Mucosa of stomach (tissue), 1 donor: ENCODE data around the gene IL32.

Experiments
- H3K27me3 ChIP-seq: one replicate; pipeline ENCODE4 v1.7.0; 2013; ENCODE audit warnings: mild to moderate bottlenecking, low read length; ENCODE audit not compliant: control insufficient read depth, insufficient read depth
- H3K36me3 ChIP-seq: one replicate; pipeline ENCODE4 v1.7.0; 2013; ENCODE audit warnings: low read length; ENCODE audit not compliant: control insufficient read depth, insufficient read depth
- H3K4me1 ChIP-seq: one replicate; pipeline ENCODE4 v1.7.0; 2013; ENCODE audit warnings: mild to moderate bottlenecking, low read length; ENCODE audit not compliant: control insufficient read depth, insufficient read depth
- H3K4me3 ChIP-seq: one replicate; pipeline ENCODE4 v1.7.0; 2013; ENCODE audit warnings: low read length
- H3K9ac ChIP-seq: one replicate; pipeline ENCODE4 v1.7.0; 2013; ENCODE audit warnings: mild to moderate bottlenecking, low read length, moderate library complexity
- H3K9me3 ChIP-seq: one replicate; pipeline ENCODE4 v1.7.0; 2013; ENCODE audit warnings: mild to moderate bottlenecking, low read length, moderate library complexity; ENCODE audit not compliant: control insufficient read depth
- donor health status: Pancreatic carcinoma.

The IL32 gene

DNA sequence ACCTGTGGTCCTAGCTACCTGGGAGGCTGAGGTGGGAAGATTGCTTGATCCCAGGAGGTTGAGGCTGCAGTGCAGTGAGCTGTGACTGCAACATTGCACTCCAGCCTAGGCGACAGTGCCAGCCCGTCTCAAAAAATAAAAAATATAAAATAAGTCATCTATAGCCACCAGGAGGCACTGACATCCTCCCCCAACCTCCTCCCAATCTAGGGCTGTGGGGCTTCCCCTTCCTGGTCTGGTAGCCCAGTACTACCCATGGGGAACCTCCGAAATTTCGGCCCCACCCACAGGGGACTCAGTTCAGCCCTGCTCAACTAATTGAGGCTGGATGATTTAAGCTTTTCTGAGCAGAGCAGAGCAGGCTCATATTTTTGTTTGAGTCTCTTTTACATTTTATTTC, 30.4 kb downstream of the IL32 start:
- H3K36me3 ChIP-seq, result no peaks in the 10 kb centered on the region
- no peak overlapping the region for H3K4me3 ChIP-seq
- H3K27me3 ChIP-seq, result peaks cover 13% of the 10 kb centered on the region
- no peaks in the 10 kb centered on the region for H3K9me3 ChIP-seq
- H3K9ac ChIP-seq, result no peak overlapping the region
- peaks cover 13% of the 10 kb centered on the region for H3K4me1 ChIP-seq

DNA sequence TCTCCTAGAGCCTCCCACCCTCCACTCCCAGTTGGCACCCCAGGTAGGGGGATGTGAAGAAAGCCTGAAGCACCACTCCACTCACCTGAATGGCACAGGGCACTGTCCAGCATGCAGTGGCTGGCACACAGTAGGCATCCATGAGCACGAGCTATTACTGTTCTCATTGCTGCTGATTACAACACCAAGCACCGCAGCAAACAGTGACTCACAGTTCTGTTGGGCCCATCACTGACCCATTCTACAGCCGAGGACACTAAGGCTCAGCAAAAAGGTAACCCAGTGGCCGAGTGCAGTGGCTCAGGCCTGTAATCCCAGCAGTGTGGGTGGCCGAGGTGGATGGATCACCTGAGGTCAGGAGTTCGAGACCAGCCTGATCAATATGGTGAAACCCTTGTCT, 30.9 kb downstream of the IL32 start:
- Histone ChIP-seq H3K9me3 (no peaks in the 10 kb centered on the region), H3K27me3 (peaks cover 13% of the 10 kb centered on the region), H3K9ac (no peak overlapping the region), H3K36me3 (no peaks in the 10 kb centered on the region), H3K4me3 (no peak overlapping the region), H3K4me1 (peaks cover 18% of the 10 kb centered on the region)

- no peaks in the 10 kb centered on the region for H3K9me3 ChIP-seq
- H3K9ac ChIP-seq, result no peak overlapping the region
- no peak overlapping the region for H3K4me3 ChIP-seq
- peaks cover 7% of the 10 kb centered on the region for H3K27me3 ChIP-seq
- peaks cover 19% of the 10 kb centered on the region for H3K4me1 ChIP-seq
- H3K36me3 ChIP-seq, result no peaks in the 10 kb centered on the region
These were observed 31.8 kb downstream of the IL32 start for GRCh38 chr16:3097266-3097665.

DNA sequence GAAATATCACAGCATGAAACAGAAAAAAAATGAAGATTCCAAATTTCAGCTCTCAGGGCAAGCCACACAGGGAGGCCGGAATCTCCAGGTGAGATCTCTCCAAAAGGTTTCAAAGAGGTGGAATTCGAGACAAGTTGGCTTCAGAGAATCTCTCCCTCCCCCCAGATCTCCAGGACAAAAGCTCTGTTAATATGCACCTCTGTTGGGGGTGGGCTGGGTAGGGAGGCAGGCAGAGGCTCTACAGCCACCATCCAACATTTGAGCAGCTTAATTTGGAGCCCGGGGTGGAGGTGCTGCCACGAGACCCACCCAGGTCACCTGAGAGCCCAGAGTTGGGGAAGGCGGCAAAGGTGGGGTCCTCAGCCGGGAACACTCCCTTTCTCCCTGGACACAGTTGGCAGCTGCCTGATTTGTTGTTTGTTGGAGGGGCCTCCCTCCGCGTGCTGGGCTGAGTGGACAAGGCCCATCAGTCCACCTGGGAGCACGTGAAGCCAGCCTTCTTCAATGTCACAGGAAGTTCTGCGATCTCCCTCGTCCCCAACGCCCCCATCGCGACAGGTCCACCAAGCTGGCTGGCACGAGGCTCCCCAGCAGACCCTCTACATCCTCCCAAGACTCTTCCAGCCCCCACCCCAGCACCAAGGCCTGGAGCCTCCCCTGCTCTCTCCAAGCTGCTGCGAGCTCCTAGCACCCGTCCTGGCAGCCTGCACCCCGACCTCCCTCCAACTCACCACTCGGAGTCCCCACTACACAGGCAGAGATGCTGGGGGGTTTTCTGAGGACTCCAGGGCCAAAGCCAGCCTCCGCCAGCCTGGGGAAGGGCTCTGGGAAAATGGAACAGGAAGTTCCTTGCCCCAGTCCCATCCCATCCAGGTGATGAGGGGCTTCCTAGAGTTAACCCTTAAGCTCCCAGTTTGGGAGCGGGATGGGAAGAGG, 33.3 kb downstream of the IL32 start, which contains the start of gene ZSCAN10:
ZSCAN10 (minus strand) TSS at position 836 of the 936 bp plus-strand sequence. CDS start 6,357 bp downstream, outside the sequence.
- H3K4me3 ChIP-seq, result no peak within 1 kb of the TSS
- no peak within 1 kb of the TSS for H3K9ac ChIP-seq
- no peaks in the 10 kb centered on the region for H3K9me3 ChIP-seq
- peaks cover 7% of the 10 kb centered on the region for H3K27me3 ChIP-seq
- H3K36me3 ChIP-seq, result no peaks in the 10 kb centered on the region
- H3K4me1 ChIP-seq, result peaks cover 19% of the 10 kb centered on the region

- Histone ChIP-seq H3K9me3 (no peaks in the 10 kb centered on the region), H3K4me1 (peaks cover 19% of the 10 kb centered on the region), H3K9ac (no peak overlapping the region), H3K36me3 (no peaks in the 10 kb centered on the region), H3K4me3 (no peak overlapping the region), H3K27me3 (peaks cover 7% of the 10 kb centered on the region)
These were observed 33.9 kb downstream of the IL32 start for GRCh38 chr16:3099395-3099731.

- no peak overlapping the region for H3K4me3 ChIP-seq
- H3K9ac ChIP-seq, result no peak overlapping the region
- no peaks in the 10 kb centered on the region for H3K9me3 ChIP-seq
These were observed 34.5 kb downstream of the IL32 start for GRCh38 chr16:3099732-3100499.

DNA sequence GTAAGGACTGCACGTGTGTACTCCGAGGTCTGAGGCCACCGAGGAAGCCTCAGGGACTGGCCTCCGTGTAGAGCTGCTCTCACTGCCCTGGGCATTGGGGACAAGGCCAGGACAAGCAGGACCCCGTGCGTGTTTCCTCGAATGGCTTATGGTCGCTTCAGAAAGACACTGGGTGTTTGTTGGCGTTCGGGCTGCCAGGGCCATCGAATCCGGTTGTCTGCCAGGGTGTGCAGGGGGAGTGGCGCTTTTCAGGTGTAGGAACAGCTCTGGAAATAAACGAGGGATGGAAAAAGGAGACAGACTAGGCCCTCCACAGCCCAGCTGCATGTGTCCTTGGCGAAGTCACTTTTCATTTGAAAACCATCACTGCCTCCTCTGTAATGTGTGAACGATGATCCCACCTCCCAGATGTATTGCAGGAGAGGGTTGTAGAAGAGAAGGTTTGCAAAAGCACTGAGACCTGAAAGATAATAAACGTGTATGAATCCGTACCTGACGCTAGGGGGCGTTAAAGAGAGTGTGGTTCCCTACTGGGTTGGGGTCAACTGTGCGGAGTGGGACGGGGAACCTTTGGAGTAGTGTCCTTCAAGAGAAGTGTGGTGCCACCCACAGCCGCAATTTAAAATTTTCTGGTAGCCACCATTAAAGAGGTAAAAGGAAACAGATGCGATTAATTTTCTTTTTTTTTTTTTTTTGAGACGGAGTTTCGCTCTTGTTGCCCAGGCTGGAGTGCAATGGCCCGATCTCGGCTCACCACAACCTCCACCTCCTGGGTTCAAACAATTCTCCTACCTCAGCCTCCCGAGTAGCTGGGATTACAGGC, 35.8 kb downstream of the IL32 start:
- Histone ChIP-seq H3K4me1 (peaks cover 19% of the 10 kb centered on the region), H3K4me3 (no peak overlapping the region), H3K9ac (no peak overlapping the region), H3K27me3 (peaks cover 7% of the 10 kb centered on the region), H3K9me3 (no peaks in the 10 kb centered on the region), H3K36me3 (no peaks in the 10 kb centered on the region)

More at GRCh38 chr16:3099732-3100499, 34.5 kb downstream of the IL32 start:
- Histone ChIP-seq H3K36me3 (no peaks in the 10 kb centered on the region), H3K4me1 (peaks cover 19% of the 10 kb centered on the region), H3K27me3 (peaks cover 7% of the 10 kb centered on the region)

DNA sequence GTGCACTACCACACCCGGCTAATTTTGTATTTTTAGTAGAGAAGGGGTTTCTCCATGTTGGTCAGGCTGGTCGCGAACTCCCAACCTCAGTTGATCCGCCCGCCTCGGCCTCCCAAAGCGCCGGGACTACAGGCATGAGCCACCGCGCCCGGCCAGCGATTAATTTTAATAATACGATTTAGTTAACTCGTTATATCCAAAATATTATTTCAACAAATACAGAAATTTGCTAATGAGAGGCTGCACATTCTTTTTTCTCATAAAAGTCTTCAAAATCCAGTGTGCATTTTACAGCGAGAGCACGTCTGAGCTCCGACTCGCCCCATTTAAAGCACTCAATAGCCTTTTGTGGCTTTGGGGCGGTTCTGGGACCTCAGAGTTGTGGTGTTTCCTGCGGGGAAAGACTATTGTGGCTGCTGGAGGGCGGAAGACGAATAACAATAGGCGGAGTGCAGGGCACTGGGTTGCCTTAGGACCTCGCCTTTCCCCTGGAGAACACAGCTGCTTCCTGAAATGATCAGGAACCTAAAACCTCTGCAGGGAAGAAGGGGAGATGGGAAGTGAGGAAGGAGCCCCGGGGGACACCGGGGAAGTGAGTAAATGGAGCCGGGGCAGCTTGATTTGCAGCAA, 36.5 kb downstream of the IL32 start:
- Histone ChIP-seq H3K9ac (no peak overlapping the region), H3K4me1 (peaks cover 20% of the 10 kb centered on the region), H3K4me3 (no peak overlapping the region)

DNA sequence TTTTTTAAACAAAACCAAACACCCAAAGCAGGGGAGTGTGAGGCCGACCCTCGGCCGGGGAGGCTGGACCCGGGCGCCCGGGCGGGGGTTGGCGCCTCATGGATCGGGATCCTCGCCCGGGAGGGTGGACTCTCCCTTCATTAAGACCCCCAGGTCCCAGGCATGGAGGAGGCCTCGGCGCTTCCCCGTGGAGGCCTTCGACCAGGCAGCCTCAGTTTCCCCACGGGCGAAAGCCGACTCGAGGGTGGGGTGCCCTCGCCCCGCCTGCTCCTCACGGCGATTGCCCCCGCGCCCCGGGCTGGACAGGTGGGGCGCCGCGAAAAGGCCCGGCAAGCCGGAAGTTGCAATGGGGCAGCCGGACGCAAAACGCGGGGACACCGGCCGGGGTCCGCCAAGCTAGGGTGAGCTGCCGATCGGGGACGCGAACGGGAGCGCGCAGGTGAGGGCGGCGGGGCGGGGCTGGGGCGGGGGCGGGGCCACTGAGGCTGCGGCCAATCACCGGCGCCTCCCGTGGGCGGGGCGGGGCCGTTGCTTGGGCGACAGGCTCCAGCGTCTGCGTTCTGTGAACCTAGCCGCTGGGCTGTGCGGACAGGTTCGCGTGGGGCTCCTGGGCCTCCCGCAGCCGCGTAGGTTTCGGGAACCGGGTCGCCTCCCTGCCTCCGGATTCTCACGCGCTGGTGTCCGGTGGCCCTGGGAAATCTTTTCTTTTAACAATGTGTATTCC, 40.9 kb downstream of the IL32 start:
- peak overlapping the region; percentile 90 for H3K9ac ChIP-seq

More for the DNA sequence above, 36.5 kb downstream of the IL32 start:
- Histone ChIP-seq H3K27me3 (peaks cover 7% of the 10 kb centered on the region), H3K36me3 (no peaks in the 10 kb centered on the region), H3K9me3 (no peaks in the 10 kb centered on the region)

GRCh38 chr16:3112058-3112880, 46.8 kb downstream of the IL32 start, which contains the start of gene ZNF205:
Gene ZNF205, plus strand, starts transcription at chr16:3112586. Its CDS starts 845 bp downstream, at chr16:3113431.
- H3K9ac ChIP-seq, result peak within 1 kb of the TSS; percentile 92
- peaks cover 23% of the 10 kb centered on the region for H3K4me1 ChIP-seq
- H3K4me3 ChIP-seq, result peak within 1 kb of the TSS; percentile 82
- H3K36me3 ChIP-seq, result no peaks in the 10 kb centered on the region
- H3K9me3 ChIP-seq, result no peaks in the 10 kb centered on the region
- H3K27me3 ChIP-seq, result no peaks in the 10 kb centered on the region

More for the DNA sequence above, 40.9 kb downstream of the IL32 start:
- no peaks in the 10 kb centered on the region for H3K9me3 ChIP-seq
- peaks cover 8% of the 10 kb centered on the region for H3K4me1 ChIP-seq
- H3K36me3 ChIP-seq, result no peaks in the 10 kb centered on the region
- peak overlapping the region; percentile 50 for H3K4me3 ChIP-seq
- no peaks in the 10 kb centered on the region for H3K27me3 ChIP-seq
